DOHH2 (cell line): Measurements from ENCODE around the gene GNB4.
A peak's percentile ranks its signal among the peaks of the same experiment; 100 is the strongest.

Experiments used
- EZH2phosphoT487 ChIP-seq: fragments of 200-600 bp; sonication (generic); IDR thresholded peaks from 2 replicates; pipeline ENCODE4 v1.6.1; 2017; ENCODE audit warnings: borderline replicate concordance, mild to moderate bottlenecking, antibody characterized with exemption, low read length, moderate library complexity, mixed read lengths
- TF ChIP-seq, protein P1 (sequence below): fragments of 200-600 bp; sonication (generic); IDR thresholded peaks from one replicate; pipeline ENCODE4 v1.5.1; 2014; ENCODE audit warnings: antibody characterized with exemption, mild to moderate bottlenecking, low read depth, low read length; ENCODE audit not compliant: poor library complexity, severe bottlenecking

DNA sequence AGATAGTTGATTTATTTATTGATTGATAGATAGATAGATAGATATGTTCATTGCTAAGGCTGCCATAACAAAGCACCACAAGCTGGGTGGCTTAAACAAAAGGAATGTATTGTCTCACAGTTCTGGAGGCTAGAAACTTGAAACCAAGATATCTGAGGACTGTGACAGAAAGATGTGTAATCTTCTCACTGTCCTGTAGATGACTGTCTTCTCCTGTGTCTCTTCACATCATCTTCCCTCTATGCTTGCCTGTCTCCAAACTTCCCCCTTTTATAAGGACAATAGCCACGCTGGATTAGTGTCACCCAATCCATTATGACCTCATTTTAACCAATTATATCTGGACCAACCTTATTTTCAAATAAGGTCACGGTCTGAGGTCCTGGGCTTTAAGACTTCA is 40.9 kb downstream of the GNB4 start:
- TF ChIP-seq, protein P1, sequence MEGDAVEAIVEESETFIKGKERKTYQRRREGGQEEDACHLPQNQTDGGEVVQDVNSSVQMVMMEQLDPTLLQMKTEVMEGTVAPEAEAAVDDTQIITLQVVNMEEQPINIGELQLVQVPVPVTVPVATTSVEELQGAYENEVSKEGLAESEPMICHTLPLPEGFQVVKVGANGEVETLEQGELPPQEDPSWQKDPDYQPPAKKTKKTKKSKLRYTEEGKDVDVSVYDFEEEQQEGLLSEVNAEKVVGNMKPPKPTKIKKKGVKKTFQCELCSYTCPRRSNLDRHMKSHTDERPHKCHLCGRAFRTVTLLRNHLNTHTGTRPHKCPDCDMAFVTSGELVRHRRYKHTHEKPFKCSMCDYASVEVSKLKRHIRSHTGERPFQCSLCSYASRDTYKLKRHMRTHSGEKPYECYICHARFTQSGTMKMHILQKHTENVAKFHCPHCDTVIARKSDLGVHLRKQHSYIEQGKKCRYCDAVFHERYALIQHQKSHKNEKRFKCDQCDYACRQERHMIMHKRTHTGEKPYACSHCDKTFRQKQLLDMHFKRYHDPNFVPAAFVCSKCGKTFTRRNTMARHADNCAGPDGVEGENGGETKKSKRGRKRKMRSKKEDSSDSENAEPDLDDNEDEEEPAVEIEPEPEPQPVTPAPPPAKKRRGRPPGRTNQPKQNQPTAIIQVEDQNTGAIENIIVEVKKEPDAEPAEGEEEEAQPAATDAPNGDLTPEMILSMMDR: peak; percentile 46
- TF ChIP-seq EZH2phosphoT487: no peak
